Measurements from ENCODE around the gene HOXA7.

Gene HOXA7

GRCh38 chr7:27145914-27146412 is 10.5 kb downstream of the HOXA7 start:
- no peak for DNase-seq

GRCh38 chr7:27145165-27145913 is 11.1 kb downstream of the HOXA7 start:
- DNase-seq: no peak

- no peak for DNase-seq
Observed at GRCh38 chr7:27144781-27145164, 11.7 kb downstream of the HOXA7 start.

GRCh38 chr7:27143950-27144780 is 12.3 kb downstream of the HOXA7 start:
- DNase-seq: no peak

- peak; percentile 91 for DNase-seq
Observed at GRCh38 chr7:27143023-27143949, 13.2 kb downstream of the HOXA7 start, which contains the start of gene HOXA5. HOXA5 (minus strand) TSS chr7:27143681; CDS start chr7:27143607, 74 bp downstream.

GRCh38 chr7:27142580-27143022 is 13.9 kb downstream of the HOXA7 start:
- DNase-seq: no peak

GRCh38 chr7:27141923-27142579 is 14.4 kb downstream of the HOXA7 start:
- DNase-seq: no peak

- DNase-seq: no peak
Observed at GRCh38 chr7:27141137-27141922, 15.1 kb downstream of the HOXA7 start.

GRCh38 chr7:27140126-27140857 is 16.2 kb downstream of the HOXA7 start:
- no peak for DNase-seq

- no peak for DNase-seq
Observed at GRCh38 chr7:27139334-27140125, 16.9 kb downstream of the HOXA7 start.

GRCh38 chr7:27138985-27139333 is 17.5 kb downstream of the HOXA7 start:
- DNase-seq: no peak

GRCh38 chr7:27138472-27138871 is 18.0 kb downstream of the HOXA7 start:
- DNase-seq: no peak

- DNase-seq: no peak
Observed at GRCh38 chr7:27137640-27138315, 18.7 kb downstream of the HOXA7 start.

- no peak for DNase-seq
Observed at GRCh38 chr7:27134392-27134791, 22.1 kb downstream of the HOXA7 start.

GRCh38 chr7:27133409-27134231 is 22.9 kb downstream of the HOXA7 start:
- peak; percentile 74 for DNase-seq

GRCh38 chr7:27132978-27133377 is 23.5 kb downstream of the HOXA7 start:
- no peak for DNase-seq

GRCh38 chr7:27132214-27132613 is 24.3 kb downstream of the HOXA7 start:
- DNase-seq: no peak

- DNase-seq: no peak
Observed at GRCh38 chr7:27131390-27131819, 25.1 kb downstream of the HOXA7 start.
